Activated T-helper 1 cell treated with anti-CD3 and anti-CD28 coated beads, Interleukin-12 subunit alpha, Interleukin-12 subunit beta, Interleukin-2, Interleukin-4 antibody, amounts not matched to agents 30 ng/mL and 10 ng/mL and 1 ng/mL, durations not matched to agents 14 hours and 24 hours and 36 hours (primary cell): Measurements from ENCODE around the gene IRF4. TPM values are rescaled to one million over a fixed set of nuclear protein-coding genes. Genes with fewer than 3 reads are reported as not detected.
"Not testable (repeated sequence)": the region's sequence is repeated elsewhere in the genome, so short reads cannot be mapped to it uniquely, and the experiment has no call there.

Source experiments
- DNase-seq: peaks from one replicate; pipeline ENCODE4 v3.0.0; 2021; ENCODE audit warnings: low spot score
- H3K27ac Mint-ChIP-seq: one replicate; pipeline ENCODE4 v1.8.0; 2021; ENCODE audit warnings: mild to moderate bottlenecking, mixed read lengths
- H3K27me3 Mint-ChIP-seq: one replicate; pipeline ENCODE4 v1.8.0; 2022; ENCODE audit warnings: mild to moderate bottlenecking, moderate library complexity, mixed read lengths; ENCODE audit not compliant: insufficient read depth
- H3K36me3 Mint-ChIP-seq: one replicate; pipeline ENCODE4 v1.8.0; 2021; ENCODE audit warnings: low read depth, mixed read lengths
- H3K4me1 Mint-ChIP-seq: one replicate; pipeline ENCODE4 v1.8.0; 2021; ENCODE audit warnings: low read depth, mixed read lengths
- H3K4me3 Mint-ChIP-seq: one replicate; pipeline ENCODE4 v1.8.0; 2021; ENCODE audit warnings: mild to moderate bottlenecking, moderate library complexity, mixed read lengths
- H3K9me3 Mint-ChIP-seq: one replicate; pipeline ENCODE4 v1.8.0; 2021; ENCODE audit warnings: mixed read lengths
- intact Hi-C: fragments of 100-400 bp; cut with micrococcal nuclease; formaldehyde crosslinking; loops from one replicate; pipeline ENCODE4 v1.15.1; 2024
- total RNA-seq: library from RNA; stranded (reverse); gene quantifications from 2 replicates; pipeline ENCODE4 v1.2.3, GENCODE V29; 2022

Gene IRF4
- total RNA-seq, 1 donor from 2014 or later = 911 TPM

GRCh38 chr6:374956-375355, 16.6 kb upstream of the IRF4 start:
- DNase-seq = no peak
- no peak overlapping the region for H3K27ac Mint-ChIP-seq
- H3K9me3 Mint-ChIP-seq = peaks cover 4% of the 10 kb centered on the region
- peaks cover 14% of the 10 kb centered on the region for H3K27me3 Mint-ChIP-seq
- H3K4me3 Mint-ChIP-seq = no peak overlapping the region
- intact Hi-C loops = no loop called here
- H3K36me3 Mint-ChIP-seq = peaks cover 1% of the 10 kb centered on the region
- H3K4me1 Mint-ChIP-seq = no peaks in the 10 kb centered on the region

- Mint-ChIP-seq H3K4me1 (peaks cover 8% of the 10 kb centered on the region), H3K27ac (no peak overlapping the region), H3K36me3 (no peaks in the 10 kb centered on the region), H3K27me3 (peaks cover 14% of the 10 kb centered on the region), H3K9me3 (no peaks in the 10 kb centered on the region), H3K4me3 (no peak overlapping the region)
- intact Hi-C loops = no loop called here
- DNase-seq = no peak
These were observed 14.5 kb upstream of the IRF4 start for GRCh38 chr6:376827-377640.

- DNase-seq, H3K9me3 Mint-ChIP-seq, H3K4me3 Mint-ChIP-seq, intact Hi-C loops, H3K36me3 Mint-ChIP-seq, H3K27ac Mint-ChIP-seq: not testable (repeated sequence)
- H3K4me1 Mint-ChIP-seq = peaks cover 13% of the 10 kb centered on the region
- H3K27me3 Mint-ChIP-seq = peaks cover 13% of the 10 kb centered on the region
These were observed 13.9 kb upstream of the IRF4 start for GRCh38 chr6:377641-378020.

- Mint-ChIP-seq H3K4me3 (no peak overlapping the region), H3K27me3 (peaks cover 9% of the 10 kb centered on the region), H3K36me3 (no peaks in the 10 kb centered on the region), H3K4me1 (peaks cover 13% of the 10 kb centered on the region), H3K27ac (no peak overlapping the region), H3K9me3 (no peaks in the 10 kb centered on the region)
- intact Hi-C loops = no loop called here
- no peak for DNase-seq
These were observed 13.2 kb upstream of the IRF4 start for GRCh38 chr6:378090-378957.

- no peak for DNase-seq
- intact Hi-C loops = no loop called here
- Mint-ChIP-seq H3K27me3 (peaks cover 11% of the 10 kb centered on the region), H3K4me3 (no peak overlapping the region), H3K9me3 (no peaks in the 10 kb centered on the region), H3K27ac (no peak overlapping the region), H3K4me1 (peaks cover 13% of the 10 kb centered on the region), H3K36me3 (no peaks in the 10 kb centered on the region)
These were observed 12.6 kb upstream of the IRF4 start for GRCh38 chr6:378958-379409.

- H3K27ac Mint-ChIP-seq = no peak overlapping the region
- intact Hi-C loops = no loop called here
- H3K36me3 Mint-ChIP-seq = no peaks in the 10 kb centered on the region
These were observed 12.0 kb upstream of the IRF4 start for GRCh38 chr6:379410-380181.

GRCh38 chr6:380234-381218, 11.0 kb upstream of the IRF4 start:
- Mint-ChIP-seq H3K9me3 (no peaks in the 10 kb centered on the region), H3K4me1 (peaks cover 13% of the 10 kb centered on the region), H3K27ac (no peak overlapping the region), H3K4me3 (no peak overlapping the region), H3K36me3 (no peaks in the 10 kb centered on the region), H3K27me3 (peaks cover 7% of the 10 kb centered on the region)
- intact Hi-C loops = no loop called here
- DNase-seq = no peak

More at GRCh38 chr6:379410-380181, 12.0 kb upstream of the IRF4 start:
- Mint-ChIP-seq H3K4me3 (no peak overlapping the region), H3K4me1 (peaks cover 13% of the 10 kb centered on the region), H3K27me3 (peaks cover 7% of the 10 kb centered on the region), H3K9me3 (no peaks in the 10 kb centered on the region)
- DNase-seq = no peak

GRCh38 chr6:381742-382461, 9.7 kb upstream of the IRF4 start:
- Mint-ChIP-seq H3K27ac (no peak overlapping the region), H3K4me3 (no peak overlapping the region), H3K36me3 (no peaks in the 10 kb centered on the region), H3K9me3 (no peaks in the 10 kb centered on the region), H3K4me1 (peaks cover 13% of the 10 kb centered on the region), H3K27me3 (peaks cover 7% of the 10 kb centered on the region)
- intact Hi-C loops = no loop called here
- DNase-seq = no peak

GRCh38 chr6:382883-383810, 8.4 kb upstream of the IRF4 start:
- no peaks in the 10 kb centered on the region for H3K9me3 Mint-ChIP-seq
- no peak overlapping the region for H3K4me3 Mint-ChIP-seq
- peaks cover 15% of the 10 kb centered on the region for H3K4me1 Mint-ChIP-seq
- peaks cover 9% of the 10 kb centered on the region for H3K27me3 Mint-ChIP-seq
- no peak overlapping the region for H3K27ac Mint-ChIP-seq
- intact Hi-C loops = no loop called here
- no peaks in the 10 kb centered on the region for H3K36me3 Mint-ChIP-seq
- no peak for DNase-seq

- H3K27ac Mint-ChIP-seq = no peak overlapping the region
- intact Hi-C loops = no loop called here
- peaks cover 22% of the 10 kb centered on the region for H3K4me1 Mint-ChIP-seq
These were observed 7.7 kb upstream of the IRF4 start for GRCh38 chr6:383856-384255.

GRCh38 chr6:384898-385297, 6.7 kb upstream of the IRF4 start:
- no peaks in the 10 kb centered on the region for H3K36me3 Mint-ChIP-seq
- no peak overlapping the region for H3K4me3 Mint-ChIP-seq
- H3K27me3 Mint-ChIP-seq = peaks cover 5% of the 10 kb centered on the region
- intact Hi-C loops = no loop called here
- no peaks in the 10 kb centered on the region for H3K9me3 Mint-ChIP-seq
- H3K27ac Mint-ChIP-seq = no peak overlapping the region
- DNase-seq = no peak
- peaks cover 32% of the 10 kb centered on the region for H3K4me1 Mint-ChIP-seq

More at GRCh38 chr6:383856-384255, 7.7 kb upstream of the IRF4 start:
- Mint-ChIP-seq H3K4me3 (no peak overlapping the region), H3K27me3 (peaks cover 5% of the 10 kb centered on the region), H3K9me3 (no peaks in the 10 kb centered on the region), H3K36me3 (no peaks in the 10 kb centered on the region)
- no peak for DNase-seq
